NCI-H128 (cell line): Measurements from ENCODE around the gene WFDC8.
"Not testable (repeated sequence)": the region's sequence is repeated elsewhere in the genome, so short reads cannot be mapped to it uniquely, and the experiment has no call there.

Experiments
- DNase-seq: peaks from one replicate; lab custom pipeline; 2025; ENCODE audit not compliant: unreplicated experiment; lab: John Stamatoyannopoulos, UW

The WFDC8 gene

DNA sequence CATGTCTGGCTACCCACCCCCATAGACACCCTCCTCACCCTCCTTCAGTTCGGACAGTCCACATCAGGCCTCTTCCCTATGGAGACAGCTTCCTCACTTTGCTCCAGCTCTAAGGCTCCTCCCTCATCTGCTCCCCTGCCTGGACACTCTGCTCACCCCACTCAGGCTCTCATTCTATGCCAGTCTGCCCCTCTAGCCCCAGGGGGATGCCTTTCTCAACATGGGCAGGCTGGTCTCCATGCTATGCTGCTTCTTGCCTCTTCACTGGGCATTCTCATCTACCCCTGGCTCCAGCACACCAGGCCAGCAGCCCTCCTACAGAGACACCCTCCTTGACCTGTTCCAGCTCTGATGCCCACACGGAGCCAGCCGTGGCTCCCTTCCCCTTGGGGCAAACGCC lies at the start of gene WFDC8:
Gene WFDC8 (minus strand): TSS at position 101 of the 400 bp plus-strand sequence. CDS start 37 bp downstream, at position 64.
- no peak for DNase-seq

- DNase-seq, result no peak
These were observed 47.5 kb upstream of the WFDC8 start for GRCh38 chr20:45626540-45626939.

DNA sequence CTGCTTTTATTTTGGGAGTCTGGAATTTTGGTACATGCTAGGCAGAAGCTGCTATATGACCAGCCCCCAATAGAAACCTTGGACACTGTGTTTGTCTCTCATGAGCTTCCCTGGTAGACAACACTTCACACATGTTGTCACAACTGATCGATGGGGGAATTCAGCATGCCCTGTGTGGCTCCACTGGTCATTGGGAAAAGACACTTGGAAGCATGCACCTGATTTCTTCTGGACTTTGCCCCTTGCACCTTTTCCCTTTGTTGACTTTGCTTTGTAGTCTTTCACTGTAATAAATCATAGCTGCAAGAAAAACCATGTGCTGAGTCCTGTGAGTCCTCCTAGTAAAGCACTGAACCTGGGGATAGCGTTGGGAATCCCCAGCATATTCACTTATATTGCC lies 42.5 kb upstream of the WFDC8 start:
- no peak for DNase-seq

DNA sequence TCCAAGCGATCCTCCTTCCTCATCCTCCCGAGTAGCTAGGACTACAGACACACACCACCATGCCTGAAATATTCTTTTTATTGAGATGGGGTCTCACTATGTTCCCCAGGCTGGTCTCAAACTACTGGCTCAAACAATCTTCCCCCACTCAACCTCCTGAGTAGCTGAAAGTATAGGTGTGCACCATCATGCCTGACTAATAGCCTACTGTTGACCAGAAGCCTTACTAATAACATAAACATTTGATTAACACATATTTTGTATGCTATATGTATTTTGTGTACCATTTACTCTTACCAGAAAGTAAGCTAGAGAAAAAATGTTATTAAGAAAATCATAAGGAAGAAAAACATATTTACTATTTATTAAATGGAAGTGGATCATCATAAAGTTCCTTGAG lies 38.5 kb upstream of the WFDC8 start:
- no peak for DNase-seq

DNA sequence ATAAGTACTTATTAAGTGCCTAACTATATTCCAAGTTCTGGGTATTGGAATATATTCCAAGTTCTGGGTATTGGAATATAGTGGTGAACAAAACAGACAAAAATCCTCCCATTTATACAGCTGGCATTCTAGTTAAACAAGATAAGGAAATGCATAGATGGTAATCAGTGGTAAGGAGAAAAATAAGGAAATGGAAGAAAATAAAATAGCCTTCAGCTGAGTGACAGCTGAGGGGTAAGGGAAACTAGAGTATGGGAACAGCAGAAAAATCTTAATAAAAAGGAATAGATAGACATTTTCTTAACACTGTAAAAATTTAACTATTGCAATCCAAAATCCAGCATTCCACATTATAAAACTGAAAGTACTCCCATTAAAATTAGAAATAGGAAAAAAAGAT lies 33.2 kb upstream of the WFDC8 start:
- no peak for DNase-seq

DNA sequence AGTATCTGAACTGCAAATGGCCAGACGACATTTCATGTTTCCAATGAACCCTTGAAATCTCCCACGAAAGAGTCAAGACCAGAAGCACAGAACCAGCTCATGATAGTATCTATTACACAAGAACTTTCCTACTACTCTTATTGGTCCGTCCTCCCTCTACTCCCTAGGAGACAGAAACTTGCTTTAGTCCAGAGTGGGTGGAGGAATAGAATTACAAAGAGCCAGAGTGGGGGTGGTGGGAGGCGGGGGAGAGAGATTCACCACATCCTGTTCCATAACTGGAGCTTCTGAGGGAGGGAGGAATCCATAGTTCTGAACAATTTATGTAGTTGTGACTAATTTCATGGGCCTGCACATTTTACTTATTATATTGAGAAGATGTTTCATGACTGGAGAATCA lies 32.0 kb upstream of the WFDC8 start:
- DNase-seq, result no peak

GRCh38 chr20:45607810-45608209 lies 28.7 kb upstream of the WFDC8 start:
- no peak for DNase-seq

GRCh38 chr20:45595235-45595634 lies 16.2 kb upstream of the WFDC8 start:
- DNase-seq, result no peak

DNA sequence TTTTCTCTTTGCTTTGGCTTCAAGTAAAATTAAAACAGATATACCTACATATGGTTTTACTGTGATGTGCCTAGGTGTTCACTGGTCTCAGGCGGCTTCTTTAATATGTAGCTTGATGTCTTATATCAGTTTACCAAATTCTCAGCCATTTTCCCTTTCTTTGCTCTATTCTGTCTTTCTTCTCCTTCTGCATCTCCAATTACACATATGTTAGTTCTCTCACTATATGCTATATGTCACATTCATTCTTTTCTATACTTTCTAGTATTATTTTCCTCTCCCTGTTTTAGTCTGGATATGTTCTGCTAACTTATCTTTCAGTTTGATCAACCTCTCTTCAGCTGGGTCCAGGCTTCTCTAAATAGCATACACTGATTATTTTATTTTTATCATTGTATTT lies 14.4 kb upstream of the WFDC8 start:
- DNase-seq, result no peak

DNA sequence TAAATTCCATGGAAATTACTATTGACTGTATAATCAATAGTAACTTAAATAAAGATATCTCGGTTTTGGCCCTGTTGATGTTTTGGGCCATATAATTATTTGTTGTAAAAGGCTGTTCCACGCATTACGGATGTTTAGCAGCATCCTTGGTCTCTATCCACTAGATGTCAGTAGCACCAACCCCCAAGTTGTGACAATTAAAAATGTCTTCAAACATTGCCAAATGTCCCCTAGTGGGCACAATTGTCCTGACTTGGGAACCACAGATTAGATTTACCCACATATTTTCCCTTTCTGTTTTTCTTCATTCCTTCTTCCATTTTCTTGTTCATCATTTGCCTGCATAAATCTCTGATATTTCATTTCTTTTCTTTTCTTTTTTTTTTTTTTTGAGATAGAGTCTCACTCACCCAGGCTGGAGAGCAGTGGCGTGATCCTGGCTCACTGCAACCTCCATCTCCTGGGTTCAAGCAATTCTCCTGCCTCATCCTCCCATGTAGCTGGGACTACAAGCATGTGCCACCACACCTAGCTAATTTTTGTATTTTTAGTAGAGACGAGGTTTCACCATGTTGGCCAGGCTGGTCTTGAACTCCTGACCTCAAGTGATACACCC lies 13.6 kb upstream of the WFDC8 start:
- no peak for DNase-seq

DNA sequence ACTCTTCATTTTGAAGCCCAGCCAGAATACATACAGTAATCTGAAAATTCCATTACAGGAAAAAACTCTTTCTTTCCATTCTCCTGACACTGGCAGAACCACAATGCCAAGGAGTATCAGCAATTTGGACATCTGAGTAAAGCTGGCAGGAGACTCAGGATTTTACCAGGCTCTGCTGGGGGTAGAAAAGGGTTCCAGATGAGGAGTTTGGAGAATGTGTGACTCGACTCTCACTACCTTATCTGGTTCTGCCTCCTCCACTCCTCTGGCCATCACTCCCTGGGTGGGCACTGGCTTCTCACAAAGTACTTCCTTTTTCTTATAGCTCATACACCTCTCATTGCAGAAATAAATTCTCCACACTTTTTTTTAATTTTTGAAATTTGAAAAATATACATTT lies 10.6 kb upstream of the WFDC8 start:
- DNase-seq, result no peak

- no peak for DNase-seq
These were observed 9.7 kb upstream of the WFDC8 start for GRCh38 chr20:45588800-45589199.

DNA sequence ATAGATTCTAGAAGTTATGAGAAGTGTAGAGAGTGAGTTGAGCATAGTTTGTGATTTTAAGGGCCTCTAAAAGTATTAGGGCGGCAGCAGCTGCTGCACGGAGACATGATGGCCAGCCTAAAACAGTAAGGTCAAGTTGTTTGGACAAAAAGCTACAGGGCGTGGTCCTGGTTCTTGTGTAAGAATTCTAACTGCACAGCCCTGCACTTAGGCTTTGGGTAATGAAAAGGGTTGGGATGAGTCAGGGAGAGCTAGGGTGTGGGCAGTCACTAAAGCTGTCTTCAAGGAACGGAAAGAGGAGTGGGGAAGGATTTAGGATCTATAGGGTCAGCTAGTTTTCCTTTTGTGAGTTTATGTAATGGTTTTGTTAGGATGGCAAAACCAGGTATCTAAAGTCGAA lies 6.9 kb upstream of the WFDC8 start:
- not testable (repeated sequence) for DNase-seq

DNA sequence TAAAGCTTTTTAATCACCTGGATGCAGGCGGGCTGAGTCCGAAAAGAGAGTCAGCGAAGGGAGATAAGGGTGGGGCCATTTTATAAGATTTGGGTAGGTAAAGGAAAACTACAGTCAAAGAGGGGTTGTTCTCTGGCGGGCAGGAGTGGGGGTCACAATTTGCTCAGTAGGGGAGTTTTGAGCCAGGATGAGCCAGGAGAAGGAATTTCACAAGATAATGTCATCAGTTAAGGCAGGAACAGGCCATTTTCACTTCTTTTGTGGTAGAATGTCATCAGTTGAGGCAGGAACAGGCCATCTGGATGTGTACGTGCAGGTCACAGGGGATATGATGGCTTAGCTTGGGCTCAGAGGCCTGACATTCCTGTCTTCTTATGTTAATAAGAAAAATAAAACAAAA lies 5.2 kb upstream of the WFDC8 start:
- DNase-seq, result not testable (repeated sequence)

DNA sequence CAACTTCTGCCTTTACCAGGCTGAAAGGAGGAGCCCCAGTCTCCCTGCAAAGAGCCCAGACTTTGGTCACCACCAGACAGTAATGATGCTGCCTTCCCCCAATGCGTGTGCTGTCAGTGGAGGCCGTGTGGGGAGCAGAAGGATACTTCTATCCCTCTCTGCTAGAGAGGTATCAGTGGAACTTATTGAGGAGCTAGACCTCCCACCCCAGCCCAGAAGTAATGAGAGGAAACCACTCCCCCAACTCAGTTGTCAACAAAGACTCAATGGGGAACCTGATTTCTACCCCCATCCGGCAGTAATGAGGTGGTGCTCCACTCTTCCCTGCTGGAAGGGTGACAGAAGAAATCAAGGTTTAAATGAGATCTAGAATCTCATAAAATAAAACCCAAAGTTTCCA lies 4.4 kb upstream of the WFDC8 start:
- no peak for DNase-seq

- DNase-seq, result no peak
These were observed 2.6 kb upstream of the WFDC8 start for GRCh38 chr20:45581702-45582101.

- no peak for DNase-seq
These were observed 853 bp downstream of the WFDC8 start for GRCh38 chr20:45578231-45578630.

GRCh38 chr20:45576995-45577394 lies 2.1 kb downstream of the WFDC8 start:
- no peak for DNase-seq

DNA sequence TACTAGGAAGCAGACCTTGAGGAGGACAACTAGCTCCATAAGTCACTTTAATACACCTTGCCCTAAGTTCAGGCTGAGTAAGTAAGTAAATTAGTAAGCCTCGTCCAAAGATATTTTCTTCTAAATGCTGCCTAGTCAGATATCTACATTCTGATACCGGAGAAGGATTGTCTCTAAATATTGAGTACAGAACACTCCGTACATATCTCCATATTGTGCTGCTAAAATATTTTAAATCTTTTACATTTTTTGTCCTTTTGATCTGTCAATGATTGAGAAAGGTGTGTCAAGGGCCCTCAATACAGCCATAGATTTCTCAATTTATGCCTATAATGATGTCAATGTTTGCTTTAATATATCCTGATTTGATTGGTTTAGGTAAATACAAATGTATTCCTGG lies 3.2 kb downstream of the WFDC8 start:
- DNase-seq, result no peak

- not testable (repeated sequence) for DNase-seq
These were observed 9.4 kb downstream of the WFDC8 start for GRCh38 chr20:45569650-45570049.

DNA sequence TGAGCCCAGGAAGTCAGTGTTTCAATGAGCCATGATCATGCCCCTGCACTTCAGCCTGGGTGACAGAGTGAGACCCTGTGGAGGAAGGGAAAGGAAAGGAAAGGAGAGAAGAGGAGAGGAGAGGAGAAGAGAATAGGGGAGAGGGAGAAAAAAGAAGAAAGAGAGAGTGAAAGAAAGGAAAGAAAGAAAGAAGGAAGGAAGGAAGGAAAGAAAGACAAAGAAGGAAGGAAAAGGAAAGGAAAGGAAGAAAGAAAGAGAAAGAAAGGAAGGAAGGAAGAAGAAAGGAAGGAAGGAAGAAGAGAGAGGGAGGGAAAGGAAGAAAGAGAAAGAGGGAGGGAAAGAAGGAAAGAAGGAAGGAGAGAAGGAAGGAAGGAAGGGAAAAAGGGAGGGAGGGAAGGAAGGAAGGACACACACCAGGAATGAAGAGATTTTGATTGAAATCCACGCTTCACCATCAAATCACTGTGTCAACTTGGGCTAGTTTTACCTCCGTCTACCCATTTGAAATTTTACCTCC lies 14.3 kb downstream of the WFDC8 start:
- no peak for DNase-seq

GRCh38 chr20:45555198-45555597 lies 23.9 kb downstream of the WFDC8 start:
- DNase-seq, result no peak

DNA sequence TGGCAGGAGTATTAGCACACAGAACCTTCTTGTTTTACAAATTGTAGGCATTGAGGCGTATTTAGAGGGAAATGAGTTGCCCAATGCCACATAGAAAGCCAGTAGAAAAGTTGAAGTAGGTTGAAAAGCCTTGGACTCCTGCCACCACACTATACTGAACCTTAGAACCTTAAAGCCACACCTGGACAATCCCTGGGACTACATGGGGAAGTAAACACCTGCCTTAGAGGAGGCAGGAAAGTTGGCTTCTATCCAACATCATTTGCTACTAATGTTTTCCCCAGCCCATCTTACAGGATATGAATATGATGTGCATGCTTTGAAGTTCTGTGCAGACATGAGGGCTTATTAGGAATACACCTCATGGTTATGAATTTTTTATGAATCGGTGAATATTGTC lies 26.6 kb downstream of the WFDC8 start:
- DNase-seq, result no peak
